ENCODE measurements around the gene NEIL3.
"Not testable (repeated sequence)": the region's sequence is repeated elsewhere in the genome, so short reads cannot be mapped to it uniquely, and the experiment has no call there.

NEIL3 gene

GRCh38 chr4:177301126-177301639 is 8.5 kb upstream of the NEIL3 start:
- Histone ChIP-seq H3K4me3 (ENCODE audit: insufficient read depth, low read depth, low read length, poor library complexity, severe bottlenecking) (no peak overlapping the region), H3K9me3 (ENCODE audit: control insufficient read depth, low read length) (no peaks in the 10 kb centered on the region), H3K27ac (ENCODE audit: insufficient read depth, low read length, poor library complexity, severe bottlenecking) (no peak overlapping the region), H3K27me3 (replicated peaks; ENCODE audit: control insufficient read depth, insufficient read depth, low read length, poor library complexity, severe bottlenecking) (no peaks in the 10 kb centered on the region), H3K36me3 (ENCODE audit: control insufficient read depth, insufficient read depth, low read length) (no peaks in the 10 kb centered on the region), H3K4me1 (ENCODE audit: control insufficient read depth, insufficient read depth, low read length, poor library complexity, severe bottlenecking) (no peaks in the 10 kb centered on the region)
- DNase-seq = no peak

GRCh38 chr4:177302371-177303100 is 7.1 kb upstream of the NEIL3 start:
- no peaks in the 10 kb centered on the region for H3K27me3 ChIP-seq (replicated peaks; ENCODE audit: control insufficient read depth, insufficient read depth, low read length, poor library complexity, severe bottlenecking)
- H3K27ac ChIP-seq (ENCODE audit: insufficient read depth, low read length, poor library complexity, severe bottlenecking) = no peak overlapping the region
- no peak overlapping the region for H3K4me3 ChIP-seq (ENCODE audit: insufficient read depth, low read depth, low read length, poor library complexity, severe bottlenecking)
- no peaks in the 10 kb centered on the region for H3K36me3 ChIP-seq (ENCODE audit: control insufficient read depth, insufficient read depth, low read length)
- DNase-seq = no peak
- H3K9me3 ChIP-seq (ENCODE audit: control insufficient read depth, low read length) = no peaks in the 10 kb centered on the region
- no peaks in the 10 kb centered on the region for H3K4me1 ChIP-seq (ENCODE audit: control insufficient read depth, insufficient read depth, low read length, poor library complexity, severe bottlenecking)

- DNase-seq = no peak
- Histone ChIP-seq H3K9me3 (ENCODE audit: control insufficient read depth, low read length) (no peaks in the 10 kb centered on the region), H3K4me1 (ENCODE audit: control insufficient read depth, insufficient read depth, low read length, poor library complexity, severe bottlenecking) (no peaks in the 10 kb centered on the region), H3K36me3 (ENCODE audit: control insufficient read depth, insufficient read depth, low read length) (no peaks in the 10 kb centered on the region), H3K27ac (ENCODE audit: insufficient read depth, low read length, poor library complexity, severe bottlenecking) (no peak overlapping the region), H3K27me3 (replicated peaks; ENCODE audit: control insufficient read depth, insufficient read depth, low read length, poor library complexity, severe bottlenecking) (no peaks in the 10 kb centered on the region), H3K4me3 (ENCODE audit: insufficient read depth, low read depth, low read length, poor library complexity, severe bottlenecking) (no peak overlapping the region)
Observed at GRCh38 chr4:177304094-177304493, 5.6 kb upstream of the NEIL3 start.

- not testable (repeated sequence) for DNase-seq; H3K36me3 ChIP-seq (ENCODE audit: control insufficient read depth, insufficient read depth, low read length); H3K9me3 ChIP-seq (ENCODE audit: control insufficient read depth, low read length); H3K4me3 ChIP-seq (ENCODE audit: insufficient read depth, low read depth, low read length, poor library complexity, severe bottlenecking); H3K4me1 ChIP-seq (ENCODE audit: control insufficient read depth, insufficient read depth, low read length, poor library complexity, severe bottlenecking); H3K27ac ChIP-seq (ENCODE audit: insufficient read depth, low read length, poor library complexity, severe bottlenecking); H3K27me3 ChIP-seq (replicated peaks; ENCODE audit: control insufficient read depth, insufficient read depth, low read length, poor library complexity, severe bottlenecking)
Observed at GRCh38 chr4:177304864-177305263, 4.8 kb upstream of the NEIL3 start.

- Histone ChIP-seq H3K27ac (ENCODE audit: insufficient read depth, low read length, poor library complexity, severe bottlenecking) (no peak overlapping the region), H3K27me3 (replicated peaks; ENCODE audit: control insufficient read depth, insufficient read depth, low read length, poor library complexity, severe bottlenecking) (no peaks in the 10 kb centered on the region), H3K4me3 (ENCODE audit: insufficient read depth, low read depth, low read length, poor library complexity, severe bottlenecking) (no peak overlapping the region), H3K36me3 (ENCODE audit: control insufficient read depth, insufficient read depth, low read length) (no peaks in the 10 kb centered on the region), H3K4me1 (ENCODE audit: control insufficient read depth, insufficient read depth, low read length, poor library complexity, severe bottlenecking) (peaks cover 3% of the 10 kb centered on the region), H3K9me3 (ENCODE audit: control insufficient read depth, low read length) (no peaks in the 10 kb centered on the region)
- no peak for DNase-seq
Observed at GRCh38 chr4:177308125-177308524, 1.5 kb upstream of the NEIL3 start.

GRCh38 chr4:177308847-177309521 is 690 bp upstream of the NEIL3 start:
- DNase-seq = no peak
- H3K9me3 ChIP-seq (ENCODE audit: control insufficient read depth, low read length) = no peaks in the 10 kb centered on the region
- no peaks in the 10 kb centered on the region for H3K27me3 ChIP-seq (replicated peaks; ENCODE audit: control insufficient read depth, insufficient read depth, low read length, poor library complexity, severe bottlenecking)
- peak overlapping the region; percentile 38 for H3K27ac ChIP-seq (ENCODE audit: insufficient read depth, low read length, poor library complexity, severe bottlenecking)
- no peaks in the 10 kb centered on the region for H3K36me3 ChIP-seq (ENCODE audit: control insufficient read depth, insufficient read depth, low read length)
- peak overlapping the region; percentile 92 for H3K4me3 ChIP-seq (ENCODE audit: insufficient read depth, low read depth, low read length, poor library complexity, severe bottlenecking)
- H3K4me1 ChIP-seq (ENCODE audit: control insufficient read depth, insufficient read depth, low read length, poor library complexity, severe bottlenecking) = peaks cover 3% of the 10 kb centered on the region

- peaks cover 3% of the 10 kb centered on the region for H3K4me1 ChIP-seq (ENCODE audit: control insufficient read depth, insufficient read depth, low read length, poor library complexity, severe bottlenecking)
- H3K9me3 ChIP-seq (ENCODE audit: control insufficient read depth, low read length) = no peaks in the 10 kb centered on the region
- H3K27me3 ChIP-seq (replicated peaks; ENCODE audit: control insufficient read depth, insufficient read depth, low read length, poor library complexity, severe bottlenecking) = no peaks in the 10 kb centered on the region
- DNase-seq = no peak
- H3K36me3 ChIP-seq (ENCODE audit: control insufficient read depth, insufficient read depth, low read length) = no peaks in the 10 kb centered on the region
- no peak overlapping the region for H3K4me3 ChIP-seq (ENCODE audit: insufficient read depth, low read depth, low read length, poor library complexity, severe bottlenecking)
- no peak overlapping the region for H3K27ac ChIP-seq (ENCODE audit: insufficient read depth, low read length, poor library complexity, severe bottlenecking)
Observed at GRCh38 chr4:177311589-177311988, 1.9 kb downstream of the NEIL3 start.

- Histone ChIP-seq H3K36me3 (ENCODE audit: control insufficient read depth, insufficient read depth, low read length) (no peaks in the 10 kb centered on the region), H3K27me3 (replicated peaks; ENCODE audit: control insufficient read depth, insufficient read depth, low read length, poor library complexity, severe bottlenecking) (no peaks in the 10 kb centered on the region), H3K4me1 (ENCODE audit: control insufficient read depth, insufficient read depth, low read length, poor library complexity, severe bottlenecking) (peaks cover 3% of the 10 kb centered on the region), H3K9me3 (ENCODE audit: control insufficient read depth, low read length) (no peaks in the 10 kb centered on the region), H3K4me3 (ENCODE audit: insufficient read depth, low read depth, low read length, poor library complexity, severe bottlenecking) (no peak overlapping the region), H3K27ac (ENCODE audit: insufficient read depth, low read length, poor library complexity, severe bottlenecking) (no peak overlapping the region)
- no peak for DNase-seq
Observed at GRCh38 chr4:177313263-177313662, 3.6 kb downstream of the NEIL3 start.

- Histone ChIP-seq H3K4me3 (ENCODE audit: insufficient read depth, low read depth, low read length, poor library complexity, severe bottlenecking) (peak overlapping the region; percentile 44), H3K27ac (ENCODE audit: insufficient read depth, low read length, poor library complexity, severe bottlenecking) (no peak overlapping the region), H3K4me1 (ENCODE audit: control insufficient read depth, insufficient read depth, low read length, poor library complexity, severe bottlenecking) (peaks cover 4% of the 10 kb centered on the region), H3K9me3 (ENCODE audit: control insufficient read depth, low read length) (no peaks in the 10 kb centered on the region), H3K36me3 (ENCODE audit: control insufficient read depth, insufficient read depth, low read length) (no peaks in the 10 kb centered on the region), H3K27me3 (replicated peaks; ENCODE audit: control insufficient read depth, insufficient read depth, low read length, poor library complexity, severe bottlenecking) (no peaks in the 10 kb centered on the region)
- DNase-seq = no peak
Observed at GRCh38 chr4:177315767-177316464, 6.2 kb downstream of the NEIL3 start.

- H3K27me3 ChIP-seq (replicated peaks; ENCODE audit: control insufficient read depth, insufficient read depth, low read length, poor library complexity, severe bottlenecking) = no peaks in the 10 kb centered on the region
- H3K9me3 ChIP-seq (ENCODE audit: control insufficient read depth, low read length) = no peaks in the 10 kb centered on the region
- no peak for DNase-seq
- H3K27ac ChIP-seq (ENCODE audit: insufficient read depth, low read length, poor library complexity, severe bottlenecking) = no peak overlapping the region
- H3K4me3 ChIP-seq (ENCODE audit: insufficient read depth, low read depth, low read length, poor library complexity, severe bottlenecking) = no peak overlapping the region
- H3K36me3 ChIP-seq (ENCODE audit: control insufficient read depth, insufficient read depth, low read length) = no peaks in the 10 kb centered on the region
- peaks cover 4% of the 10 kb centered on the region for H3K4me1 ChIP-seq (ENCODE audit: control insufficient read depth, insufficient read depth, low read length, poor library complexity, severe bottlenecking)
Observed at GRCh38 chr4:177320721-177321120, 11.0 kb downstream of the NEIL3 start.
